GM12891 (cell line): ENCODE results near the gene HNRNPCL4. TPM values are rescaled to one million over a fixed set of nuclear protein-coding genes. Genes with fewer than 3 reads are reported as not detected.
"Not testable (repeated sequence)": the region's sequence is repeated elsewhere in the genome, so short reads cannot be mapped to it uniquely, and the experiment has no call there.

Experiments used
- DNase-seq: peaks from one replicate; pipeline ENCODE4 v3.0.0; 2011; ENCODE audit warnings: low spot score; ENCODE audit not compliant: insufficient read length
- FAIRE-seq: peaks from 2 replicates; lab custom pipeline; 2011; peaks lifted over from hg19 to GRCh38; lab: Jason Lieb, UNC
- polyA plus RNA-seq: library from polyadenylated mRNA; unstranded; fragments of >200 nt; gene quantifications from one replicate; pipeline ENCODE4 v1.2.1, GENCODE V29; 2012; ENCODE audit warnings: low read depth, missing spikeins, inconsistent platforms; ENCODE audit not compliant: missing spikeins

The HNRNPCL4 gene
- polyA plus RNA-seq = not detected

DNA sequence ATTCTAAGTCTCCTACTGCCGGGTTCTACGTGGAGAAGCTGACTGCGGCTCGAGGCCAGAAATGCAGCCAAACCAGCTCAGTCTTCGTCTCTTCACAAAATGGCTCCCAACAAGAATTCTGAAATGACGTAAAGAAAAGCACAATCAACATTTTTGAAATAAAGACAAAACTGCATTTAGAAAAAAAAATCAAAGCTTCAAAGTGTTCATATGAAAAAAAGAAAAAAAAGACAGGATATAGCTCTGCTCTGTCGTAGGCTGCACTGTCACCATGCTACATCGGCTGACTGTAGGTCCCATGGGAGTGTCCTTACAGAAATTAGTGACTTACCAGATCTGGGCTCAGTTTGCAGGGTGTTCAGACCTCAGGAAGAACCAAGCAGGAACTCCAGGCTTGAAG, at the start of gene HNRNPCL4:
Gene HNRNPCL4 (minus strand): TSS at position 101 of the 400 bp plus-strand sequence. CDS start 164 bp downstream, outside the sequence.
- FAIRE-seq = not testable (repeated sequence)

DNA sequence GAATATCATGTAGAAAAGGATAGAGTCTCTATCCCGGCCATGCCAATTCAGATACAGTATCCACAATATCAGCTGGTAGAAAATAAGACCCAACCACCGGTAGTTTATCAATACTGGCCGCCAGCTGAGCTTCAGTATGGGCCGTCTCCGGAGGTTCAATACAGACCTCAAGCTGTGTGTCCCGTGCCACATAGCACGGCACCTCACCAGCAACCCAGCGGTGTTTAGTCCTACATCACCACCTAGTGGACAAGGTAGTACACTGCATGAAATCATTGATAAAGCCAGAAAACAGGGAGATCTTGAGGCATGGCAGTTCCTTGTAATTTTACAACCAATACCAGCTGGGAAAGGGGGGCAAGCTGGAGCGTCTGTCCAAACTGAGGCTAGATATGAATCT, 43.3 kb upstream of the HNRNPCL4 start:
- not testable (repeated sequence) for DNase-seq, FAIRE-seq

More for the DNA sequence above, at the start of gene HNRNPCL4:
- not testable (repeated sequence) for DNase-seq

GRCh38 chr1:13201309-13201708, 35.9 kb upstream of the HNRNPCL4 start, which contains the start of gene PRAMEF13:
Gene PRAMEF13, minus strand, starts transcription at chr1:13201409. Its CDS starts 1,820 bp downstream, at chr1:13199589.
- not testable (repeated sequence) for FAIRE-seq, DNase-seq

GRCh38 chr1:13171548-13171947, 6.1 kb upstream of the HNRNPCL4 start, which contains the start of gene PRAMEF9:
Gene PRAMEF9, plus strand, starts transcription at chr1:13171848. Its CDS starts 3,433 bp downstream, at chr1:13175281.
- not testable (repeated sequence) for FAIRE-seq, DNase-seq

- not testable (repeated sequence) for FAIRE-seq, DNase-seq
These were observed 9.5 kb downstream of the HNRNPCL4 start, which contains the start of gene PRAMEF26 for GRCh38 chr1:13155909-13156308. Gene PRAMEF26, minus strand, starts transcription at chr1:13156009. Its CDS starts 2,914 bp downstream, at chr1:13153095.

GRCh38 chr1:13116754-13117153, 48.7 kb downstream of the HNRNPCL4 start, which contains the start of gene HNRNPCL2:
Gene HNRNPCL2, minus strand, starts transcription at chr1:13116854. Its CDS starts 454 bp downstream, at chr1:13116400.
- DNase-seq, FAIRE-seq: not testable (repeated sequence)
